ENCODE measurements around the gene TBC1D3B. TPM values are rescaled to one million over a fixed set of nuclear protein-coding genes. Genes with fewer than 3 reads are reported as not detected.
"Not testable (repeated sequence)": the region's sequence is repeated elsewhere in the genome, so short reads cannot be mapped to it uniquely, and the experiment has no call there.

TBC1D3B gene
- polyA plus RNA-seq, 3 donors from 2014 or later, result not detected

DNA sequence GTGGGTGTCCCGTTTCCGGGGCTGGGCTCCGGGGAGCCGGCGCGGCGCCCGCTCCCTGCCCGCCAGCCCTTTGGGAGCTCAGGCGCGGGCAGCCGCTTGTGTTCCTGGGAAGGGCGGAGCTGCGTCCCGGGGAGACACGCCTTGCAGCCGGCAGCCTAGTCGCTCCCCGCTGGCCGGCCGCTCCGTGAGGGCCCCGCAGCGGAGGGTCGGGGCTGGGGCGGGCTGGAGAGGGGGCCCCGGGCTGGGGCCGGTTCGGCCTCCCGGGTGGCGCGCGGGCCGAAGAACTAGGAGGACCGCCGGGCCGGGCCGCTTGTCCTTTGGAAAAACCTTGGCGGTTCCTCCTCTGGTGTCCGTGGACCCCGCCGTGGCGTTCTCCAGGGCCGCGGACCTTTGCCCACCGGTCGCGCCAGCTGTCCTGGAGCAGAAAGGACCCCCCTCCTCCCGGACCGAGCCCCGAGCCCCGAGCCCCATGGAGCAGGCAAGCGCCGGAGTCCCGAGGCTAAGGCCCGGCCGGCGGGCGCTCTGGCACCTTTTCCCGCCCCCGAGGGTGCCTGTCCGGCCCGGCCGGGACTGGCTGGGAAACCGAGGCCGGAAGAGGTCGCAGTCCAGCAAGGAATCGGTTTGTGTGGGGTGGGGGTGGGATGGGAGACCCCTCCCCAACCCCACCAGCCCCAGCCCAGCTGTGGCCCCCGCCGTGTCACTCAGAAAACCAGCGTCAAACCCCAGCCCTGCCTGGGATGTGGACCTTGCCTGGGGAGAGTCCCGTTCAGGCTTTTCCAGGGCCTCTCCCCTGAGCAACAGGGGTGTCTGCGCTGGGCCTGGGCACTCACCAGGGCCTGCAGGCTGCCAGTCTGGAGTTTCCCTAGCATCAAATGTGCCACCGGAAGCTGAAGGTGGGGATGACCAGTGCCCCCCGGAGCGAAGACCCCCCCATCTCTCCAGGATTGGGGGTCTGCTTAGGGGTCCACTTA is 6.8 kb upstream of the TBC1D3B start:
- H3K36me3 Mint-ChIP-seq, result peaks cover 3 to 32% (median 17%) of the 10 kb centered on the region in 3 donors
- H3K9me3 Mint-ChIP-seq, result no peaks in the 10 kb centered on the region
- peaks cover 3 to 8% (median 6%) of the 10 kb centered on the region in 3 donors for H3K27me3 Mint-ChIP-seq (ENCODE audit: low read depth in 3 of 3)
- H3K4me1 Mint-ChIP-seq, result peaks cover 30 to 54% of the 10 kb centered on the region in 2 donors
- H3K4me3 Mint-ChIP-seq, result peak overlapping the region; percentile 77 to 98 (median 91)
- peak in 1 of 3 donors; percentile 50 for DNase-seq
- peak overlapping the region; percentile 66 to 99 (median 95) for H3K27ac Mint-ChIP-seq

DNA sequence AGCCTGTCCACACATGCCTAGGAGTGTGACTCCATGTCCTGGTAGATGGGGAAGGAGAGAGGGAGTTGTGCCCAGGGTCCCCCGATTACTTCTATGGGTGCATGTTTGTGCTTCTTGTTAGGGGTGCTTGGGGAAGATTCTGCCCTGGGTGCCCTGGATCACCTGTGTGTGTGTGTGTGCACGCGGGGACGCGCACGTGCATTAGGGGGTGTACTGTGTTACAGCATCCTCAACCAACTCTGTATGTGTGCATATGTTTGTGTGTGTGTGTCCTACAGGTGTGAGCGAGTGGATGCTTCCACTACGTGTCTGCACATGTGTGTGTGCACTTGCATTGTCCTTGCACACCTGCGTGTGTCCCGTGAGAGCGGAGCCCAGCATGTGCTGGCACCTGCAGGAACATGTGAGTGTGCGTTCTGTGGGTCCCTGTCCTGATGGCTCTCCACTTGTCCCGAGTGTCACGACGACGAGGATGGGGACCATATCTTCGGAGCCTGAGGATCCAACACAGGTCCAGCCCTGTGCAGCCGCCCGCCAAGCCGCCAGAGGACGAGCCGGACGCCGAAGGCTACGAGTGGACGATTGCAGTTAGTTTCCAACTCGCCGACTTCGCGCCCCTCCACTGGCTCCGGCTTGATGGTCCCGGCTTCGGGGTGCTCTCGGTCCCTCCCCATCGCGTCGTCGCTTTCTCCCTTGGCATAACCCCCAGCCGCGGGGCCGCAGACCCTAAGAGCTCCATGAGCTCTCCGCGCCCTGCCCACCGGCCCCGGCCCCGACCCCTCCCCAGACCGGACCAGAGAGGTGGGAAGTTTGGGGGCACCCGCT is 6.0 kb upstream of the TBC1D3B start:
- Mint-ChIP-seq H3K4me3 (peak overlapping the region; percentile 64 to 92 (median 85)), H3K4me1 (peaks cover 21 to 45% of the 10 kb centered on the region in 2 donors), H3K9me3 (no peaks in the 10 kb centered on the region), H3K27me3 (ENCODE audit: low read depth in 3 of 3) (peaks cover 3 to 6% (median 6%) of the 10 kb centered on the region in 3 donors), H3K27ac (peak overlapping the region; percentile 37 to 96 (median 80)), H3K36me3 (peaks cover 0 to 29% (median 13%) of the 10 kb centered on the region in 3 donors)
- DNase-seq, result no peak

DNA sequence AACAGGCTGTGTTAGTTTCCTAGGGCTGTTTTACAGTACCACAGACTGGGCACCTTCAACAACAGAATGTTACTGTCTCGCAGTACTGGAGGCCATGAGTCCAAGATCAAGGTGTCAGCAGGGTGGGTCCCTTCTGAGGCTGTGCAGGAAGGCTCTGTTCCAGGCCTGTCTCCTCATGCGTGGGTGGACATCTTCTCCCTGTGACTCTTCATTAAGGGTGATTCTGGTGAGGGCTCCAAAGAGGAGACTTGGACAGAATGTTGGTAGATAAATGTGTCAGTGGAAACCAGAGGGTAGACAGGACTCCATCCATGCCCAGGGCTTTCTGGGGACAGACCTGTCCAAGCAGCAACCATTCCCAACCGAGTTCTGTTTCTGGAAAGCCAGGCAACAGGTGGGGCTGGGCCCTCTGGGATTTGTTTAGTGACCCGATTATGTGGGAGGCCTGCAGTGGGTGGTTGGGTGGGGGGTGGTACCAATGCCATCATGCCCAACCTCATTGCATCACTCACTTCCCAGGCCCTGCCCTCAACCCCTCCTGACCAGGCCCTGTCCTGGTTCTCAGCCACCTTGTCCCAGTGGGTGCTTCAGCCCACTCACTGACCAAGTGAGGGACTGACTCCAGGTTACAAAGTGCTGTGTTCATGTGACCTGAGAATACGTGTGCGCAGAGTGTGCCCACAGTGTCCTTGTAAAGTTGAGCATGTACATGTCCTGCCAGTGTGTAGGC is 5.2 kb upstream of the TBC1D3B start:
- not testable (repeated sequence) for H3K27me3 Mint-ChIP-seq (ENCODE audit: low read depth in 3 of 3); H3K9me3 Mint-ChIP-seq; DNase-seq
- peaks cover 14 to 38% of the 10 kb centered on the region in 2 donors for H3K4me1 Mint-ChIP-seq
- H3K36me3 Mint-ChIP-seq, result peaks cover 0 to 23% (median 9%) of the 10 kb centered on the region in 3 donors
- H3K27ac Mint-ChIP-seq, result peak overlapping the region; percentile 6 to 96 (median 80)
- peak overlapping the region; percentile 61 to 92 (median 85) for H3K4me3 Mint-ChIP-seq

DNA sequence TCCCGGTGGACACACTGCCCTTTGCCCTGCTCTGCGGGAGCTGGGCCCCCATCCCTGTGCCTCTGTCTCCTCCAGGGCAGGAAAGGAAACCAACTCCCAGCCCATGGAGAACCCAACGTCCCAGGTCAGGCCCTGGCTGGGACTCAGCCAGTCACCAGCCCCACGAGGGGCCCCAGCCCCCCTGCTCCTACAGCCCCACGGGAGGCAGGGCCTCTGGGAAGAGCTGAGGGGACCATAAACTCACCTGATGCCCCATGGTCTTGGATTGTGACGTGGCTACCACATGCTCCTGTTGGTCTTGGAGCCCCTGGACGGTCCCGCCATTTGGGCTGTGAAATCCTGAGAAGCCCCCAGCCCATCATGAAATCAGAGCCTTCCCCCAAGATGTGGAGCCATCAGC is 7.6 kb downstream of the TBC1D3B start:
- H3K36me3 Mint-ChIP-seq; H3K4me1 Mint-ChIP-seq; H3K4me3 Mint-ChIP-seq; H3K27ac Mint-ChIP-seq; H3K27me3 Mint-ChIP-seq (ENCODE audit: low read depth in 3 of 3); DNase-seq; H3K9me3 Mint-ChIP-seq: not testable (repeated sequence)

DNA sequence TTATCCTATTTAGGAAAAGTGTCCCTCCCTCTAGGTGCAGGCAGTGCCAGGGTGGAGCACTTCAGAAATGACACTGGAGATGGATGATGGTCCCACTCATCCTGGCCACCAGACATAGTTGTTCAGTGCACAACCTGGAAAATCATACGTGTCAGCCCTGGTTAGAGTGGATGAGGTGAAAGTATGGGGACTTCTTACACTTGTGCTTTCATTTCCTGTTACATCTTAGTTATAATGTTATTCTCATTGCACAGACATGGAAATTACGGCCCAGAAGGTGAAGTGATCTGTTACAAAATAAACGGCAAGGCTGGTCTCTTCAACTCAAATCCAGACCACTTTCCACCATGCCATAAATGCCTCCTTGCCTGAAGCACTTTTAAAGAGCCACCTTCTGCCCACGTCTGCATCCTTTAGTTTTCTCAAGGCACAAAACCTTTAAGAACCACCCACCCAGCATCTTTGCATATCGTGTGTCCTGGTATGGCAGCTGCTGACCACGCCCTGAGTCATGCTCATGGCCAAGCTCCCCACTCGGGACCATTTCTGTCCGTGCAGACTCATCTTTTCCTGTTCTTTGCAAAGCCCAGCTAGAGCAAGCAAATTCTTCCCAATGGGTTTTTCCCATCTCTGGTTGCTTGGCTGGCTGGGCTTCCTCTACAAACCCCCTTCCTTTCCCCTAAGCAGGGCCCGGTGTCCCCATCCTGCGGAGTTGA is 22.4 kb downstream of the TBC1D3B start:
- Mint-ChIP-seq H3K9me3 (no peaks in the 10 kb centered on the region), H3K4me3 (peak overlapping the region in 3 of 5 donors; percentile 22 to 66 (median 31))

DNA sequence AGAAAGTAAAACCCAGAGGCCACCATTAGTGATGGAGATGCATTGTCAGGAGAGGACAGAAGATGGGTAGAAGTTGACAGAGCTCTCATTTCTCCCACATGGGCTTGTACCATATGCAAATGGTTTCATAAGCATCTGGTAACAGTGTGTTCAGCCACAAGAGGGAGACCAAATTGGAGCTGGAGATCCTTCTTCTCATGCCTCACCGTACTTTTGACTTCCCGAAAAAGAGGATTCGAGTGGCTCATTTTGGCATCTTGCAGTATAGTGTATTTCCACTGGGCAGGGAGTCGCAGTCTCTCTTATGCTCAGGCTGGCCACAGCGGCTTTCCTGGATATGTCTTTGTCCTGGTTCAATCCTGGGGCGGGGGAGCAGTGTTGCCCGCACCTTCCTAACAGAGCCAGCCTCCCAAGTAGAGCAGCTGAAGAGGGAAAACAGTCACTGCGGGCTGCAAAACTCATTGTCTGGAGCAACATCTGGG is 23.8 kb downstream of the TBC1D3B start:
- Mint-ChIP-seq H3K9me3 (no peaks in the 10 kb centered on the region), H3K4me3 (no peak overlapping the region), H3K27me3 (ENCODE audit: low read depth in 3 of 3) (peaks cover 0 to 10% (median 0%) of the 10 kb centered on the region in 3 donors), H3K27ac (peak overlapping the region in 1 of 6 donors; percentile 40), H3K4me1 (peaks cover 32 to 33% of the 10 kb centered on the region in 2 donors), H3K36me3 (peaks cover 0 to 5% (median 0%) of the 10 kb centered on the region in 3 donors)
- DNase-seq, result no peak

More for the DNA sequence above, 22.4 kb downstream of the TBC1D3B start:
- peaks cover 21 to 25% of the 10 kb centered on the region in 2 donors for H3K4me1 Mint-ChIP-seq
- peak overlapping the region in 2 of 6 donors; percentile 21 to 42 for H3K27ac Mint-ChIP-seq
- no peaks in the 10 kb centered on the region for H3K36me3 Mint-ChIP-seq
- peak in 1 of 3 donors; percentile 14 for DNase-seq
- peaks cover 0 to 7% (median 0%) of the 10 kb centered on the region in 3 donors for H3K27me3 Mint-ChIP-seq (ENCODE audit: low read depth in 3 of 3)

DNA sequence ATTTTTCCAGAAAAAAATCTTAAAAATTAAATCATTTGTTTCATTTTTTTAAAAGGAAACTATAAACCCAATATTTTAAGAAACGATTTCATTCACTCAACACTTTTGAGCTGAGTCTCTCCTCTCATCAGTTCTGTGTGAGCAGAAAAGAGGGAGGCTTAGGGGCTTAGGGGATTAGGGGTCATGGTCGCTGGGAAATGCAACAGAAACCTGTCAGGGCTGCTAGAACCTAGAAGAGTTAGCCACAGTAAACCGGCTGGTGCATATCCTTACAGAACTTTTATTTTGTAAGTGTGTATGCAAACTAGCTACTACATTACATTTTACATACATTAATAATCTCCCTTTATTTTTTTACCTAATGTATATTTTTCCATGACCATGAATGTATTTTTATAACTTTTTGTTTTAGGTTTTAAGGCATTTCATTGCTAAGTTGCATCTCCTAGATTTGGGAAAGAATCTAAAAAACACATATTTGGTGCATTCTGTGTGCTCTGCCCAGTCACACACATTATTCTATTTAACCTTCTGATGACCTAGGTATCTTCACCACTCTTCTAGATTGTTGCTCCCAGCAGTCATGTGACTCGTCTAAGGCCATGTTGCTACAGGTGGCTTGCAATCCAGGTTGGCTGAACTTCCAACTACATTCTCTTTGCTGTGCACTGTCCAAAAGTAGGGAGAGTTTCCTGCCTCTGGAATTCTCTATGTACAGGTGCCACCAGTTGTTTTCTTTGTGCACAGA is 24.4 kb downstream of the TBC1D3B start:
- Mint-ChIP-seq H3K27me3 (ENCODE audit: low read depth in 3 of 3) (peaks cover 0 to 10% (median 0%) of the 10 kb centered on the region in 3 donors), H3K36me3 (peaks cover 0 to 9% (median under 1%) of the 10 kb centered on the region in 3 donors), H3K27ac (no peak overlapping the region), H3K9me3 (no peaks in the 10 kb centered on the region), H3K4me3 (no peak overlapping the region), H3K4me1 (peaks cover 38 to 39% of the 10 kb centered on the region in 2 donors)
- no peak for DNase-seq

DNA sequence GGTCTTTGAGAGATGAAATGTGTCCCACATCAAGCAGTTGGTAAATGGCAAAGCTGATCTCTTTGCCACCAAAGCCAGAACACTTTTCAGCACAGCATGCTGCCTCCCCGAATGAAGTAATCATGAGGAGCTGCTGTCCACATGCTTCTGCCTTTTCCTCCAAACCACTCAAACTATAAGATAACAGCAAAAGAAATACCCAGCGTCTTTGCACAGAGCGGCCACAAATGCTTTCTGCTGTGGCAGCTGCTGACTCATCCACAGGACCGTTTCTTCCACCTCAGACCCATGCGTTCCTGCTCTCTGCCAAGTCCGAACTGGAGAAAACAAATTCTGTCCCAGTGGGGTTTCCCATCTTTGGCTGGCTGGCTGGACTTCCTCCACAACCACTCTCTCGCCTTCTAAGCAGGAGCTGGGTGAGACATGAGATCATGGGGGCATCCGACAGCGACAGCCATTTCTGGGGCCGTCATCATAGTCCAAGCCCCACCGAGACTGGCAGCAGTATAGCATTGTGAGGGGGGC is 27.1 kb downstream of the TBC1D3B start:
- peak overlapping the region in 4 of 6 donors; percentile 9 to 93 (median 92) for H3K27ac Mint-ChIP-seq
- H3K27me3 Mint-ChIP-seq (ENCODE audit: low read depth in 3 of 3), result peaks cover 0 to 6% (median 0%) of the 10 kb centered on the region in 3 donors
- peak overlapping the region in 3 of 5 donors; percentile 88 to 96 (median 94) for H3K4me3 Mint-ChIP-seq
- peaks cover 0 to 3% (median 0%) of the 10 kb centered on the region in 6 donors for H3K9me3 Mint-ChIP-seq
- peaks cover 63% of the 10 kb centered on the region in 2 donors for H3K4me1 Mint-ChIP-seq
- peaks cover 4 to 16% (median 7%) of the 10 kb centered on the region in 3 donors for H3K36me3 Mint-ChIP-seq
- no peak for DNase-seq

DNA sequence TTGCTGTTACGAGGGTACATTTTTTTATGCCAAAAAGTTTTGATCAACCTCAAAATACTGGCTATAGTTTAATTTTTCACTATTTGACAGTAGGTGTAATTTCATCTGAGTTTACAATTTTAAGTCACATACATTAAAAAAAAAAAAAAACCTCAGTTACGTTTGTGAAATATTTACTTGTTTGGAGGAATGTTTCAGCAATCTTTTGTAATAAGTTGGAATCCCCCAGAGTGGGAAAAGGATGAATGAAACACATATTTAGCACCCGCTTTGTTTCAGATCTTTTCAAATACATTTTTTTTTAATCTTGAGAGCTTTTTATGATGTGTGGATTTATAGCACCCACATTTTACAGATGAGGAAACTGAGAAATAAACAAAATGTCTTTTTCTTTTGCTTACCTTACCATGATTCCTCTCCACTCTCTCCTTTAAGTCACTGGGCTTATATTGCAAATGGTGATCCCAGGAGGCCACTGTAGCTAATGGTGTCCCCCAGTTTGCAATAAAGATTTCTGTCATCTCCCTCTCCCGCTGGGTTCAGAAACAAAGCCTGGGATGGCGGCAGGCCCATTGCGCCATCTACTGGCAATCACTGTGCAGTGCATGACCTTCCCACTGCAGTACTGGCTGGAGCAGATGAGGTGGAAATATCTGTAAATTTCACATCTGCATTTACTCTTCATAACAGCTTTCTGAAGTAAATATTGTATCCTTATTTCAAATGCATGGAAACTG is 27.7 kb downstream of the TBC1D3B start:
- Mint-ChIP-seq H3K4me1 (peaks cover 62 to 63% of the 10 kb centered on the region in 2 donors), H3K4me3 (peak overlapping the region; percentile 74 to 96 (median 88)), H3K36me3 (peaks cover 4 to 19% (median 9%) of the 10 kb centered on the region in 3 donors), H3K9me3 (peaks cover 0 to 4% (median 0%) of the 10 kb centered on the region in 6 donors), H3K27ac (peak overlapping the region; percentile 71 to 94 (median 92)), H3K27me3 (ENCODE audit: low read depth in 3 of 3) (peaks cover 0 to 3% (median 0%) of the 10 kb centered on the region in 3 donors)
- peak; percentile 80 to 84 (median 81) for DNase-seq

DNA sequence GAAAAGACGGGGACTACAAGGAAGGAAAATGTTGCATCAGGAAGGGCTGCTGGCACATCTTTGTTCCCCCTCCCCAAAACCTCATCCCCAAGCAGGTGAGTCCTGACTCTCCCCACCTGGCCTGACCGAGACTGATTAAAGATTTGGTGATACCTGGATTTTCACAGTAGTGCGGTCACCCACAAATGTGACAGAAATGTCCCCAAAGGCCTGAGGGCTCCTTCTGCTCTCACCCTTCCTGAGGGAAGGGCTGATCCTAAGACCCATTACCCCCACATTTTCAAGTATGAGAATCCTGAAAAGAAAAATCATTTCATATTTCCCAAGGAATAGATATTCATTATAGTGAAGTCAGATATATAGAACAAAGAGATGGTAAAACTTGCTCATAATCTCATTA is 28.8 kb downstream of the TBC1D3B start:
- Mint-ChIP-seq H3K4me1 (peaks cover 62 to 65% of the 10 kb centered on the region in 2 donors), H3K4me3 (peak overlapping the region; percentile 74 to 96 (median 88)), H3K27me3 (ENCODE audit: low read depth in 3 of 3) (peaks cover 0 to 3% (median 0%) of the 10 kb centered on the region in 3 donors)

More for the DNA sequence above, 28.8 kb downstream of the TBC1D3B start:
- DNase-seq, result no peak
- H3K36me3 Mint-ChIP-seq, result peaks cover 4 to 27% (median 18%) of the 10 kb centered on the region in 3 donors
- H3K9me3 Mint-ChIP-seq, result peaks cover 0 to 5% (median 0%) of the 10 kb centered on the region in 6 donors
- H3K27ac Mint-ChIP-seq, result peak overlapping the region; percentile 80 to 96 (median 92)
